GM18519 (cell line): ENCODE data around the gene FECH.

Experiments
- ATAC-seq: cut with Tn5 transposase; IDR thresholded peaks from one replicate; pipeline ENCODE4 v1.9.1; 2021; ENCODE audit warnings: mild to moderate bottlenecking, moderate library complexity; ENCODE audit not compliant: unreplicated experiment, low FRiP score

FECH gene

GRCh38 chr18:57583297-57583835 lies 3.1 kb downstream of the FECH start:
- ATAC-seq = no peak

- ATAC-seq = peak; percentile 93
These were observed 5.1 kb downstream of the FECH start for GRCh38 chr18:57581301-57581934.

- no peak for ATAC-seq
These were observed 6.6 kb downstream of the FECH start for GRCh38 chr18:57579934-57580333.

GRCh38 chr18:57576316-57576715 lies 10.2 kb downstream of the FECH start:
- ATAC-seq = no peak

GRCh38 chr18:57575542-57575941 lies 11.0 kb downstream of the FECH start:
- no peak for ATAC-seq

GRCh38 chr18:57574866-57575265 lies 11.6 kb downstream of the FECH start:
- no peak for ATAC-seq

GRCh38 chr18:57570162-57570561 lies 16.3 kb downstream of the FECH start:
- no peak for ATAC-seq

- ATAC-seq = no peak
These were observed 17.4 kb downstream of the FECH start for GRCh38 chr18:57569133-57569532.

- no peak for ATAC-seq
These were observed 24.6 kb downstream of the FECH start for GRCh38 chr18:57561728-57562423.

GRCh38 chr18:57561261-57561660 lies 25.2 kb downstream of the FECH start:
- no peak for ATAC-seq

GRCh38 chr18:57559314-57559713 lies 27.2 kb downstream of the FECH start:
- ATAC-seq = no peak

GRCh38 chr18:57555134-57555533 lies 31.4 kb downstream of the FECH start:
- no peak for ATAC-seq

GRCh38 chr18:57550510-57550909 lies 36.0 kb downstream of the FECH start:
- ATAC-seq = no peak

- ATAC-seq = no peak
These were observed 39.2 kb downstream of the FECH start for GRCh38 chr18:57547260-57547659.

- peak; percentile 66 for ATAC-seq
These were observed 41.4 kb downstream of the FECH start for GRCh38 chr18:57544936-57545660.

GRCh38 chr18:57543560-57543959 lies 42.9 kb downstream of the FECH start:
- no peak for ATAC-seq

GRCh38 chr18:57542812-57543427 lies 43.6 kb downstream of the FECH start:
- ATAC-seq = no peak

GRCh38 chr18:57542126-57542525 lies 44.4 kb downstream of the FECH start:
- ATAC-seq = no peak

- ATAC-seq = no peak
These were observed 46.8 kb downstream of the FECH start for GRCh38 chr18:57539702-57540101.

- ATAC-seq = no peak
These were observed 47.9 kb downstream of the FECH start for GRCh38 chr18:57538614-57539013.

- ATAC-seq = no peak
These were observed 52.0 kb downstream of the FECH start for GRCh38 chr18:57534511-57534909.
